Stimulated activated CD4-positive, alpha-beta T cell treated with anti-CD3 and anti-CD28 coated beads, TNF-alpha, amount 100 ng/mL, for 4 hours (primary cell): Measurements from ENCODE around the gene CD101.

ENCODE experiments used
- DNase-seq, 3 experiments: peaks; one replicate each; pipeline ENCODE4 v3.0.0-alpha.2; 2020; ENCODE audit warnings: low read depth in 3 of 3

CD101 gene

DNA sequence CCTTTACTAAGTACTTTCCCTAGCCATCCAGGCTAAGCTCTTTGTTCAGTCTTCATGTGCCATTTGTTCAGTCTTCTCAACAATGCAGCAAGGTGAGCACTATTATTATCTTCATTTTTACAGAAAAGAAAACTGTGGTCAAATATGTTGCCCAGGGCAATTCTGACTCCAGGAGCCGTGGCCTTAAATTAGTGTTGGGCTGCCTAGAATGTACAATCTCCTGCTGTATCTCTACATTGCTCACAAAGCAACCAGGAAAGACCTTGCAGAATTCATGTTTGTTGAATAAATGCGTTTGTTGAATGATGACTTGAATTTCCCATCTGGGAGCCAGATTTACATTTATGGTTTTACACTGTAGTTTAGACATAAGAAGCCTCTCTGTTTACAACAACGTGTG lies 14.2 kb downstream of the CD101 start:
- no peak for DNase-seq

- DNase-seq, result no peak
Observed at GRCh38 chr1:117017062-117017461, 15.5 kb downstream of the CD101 start.

DNA sequence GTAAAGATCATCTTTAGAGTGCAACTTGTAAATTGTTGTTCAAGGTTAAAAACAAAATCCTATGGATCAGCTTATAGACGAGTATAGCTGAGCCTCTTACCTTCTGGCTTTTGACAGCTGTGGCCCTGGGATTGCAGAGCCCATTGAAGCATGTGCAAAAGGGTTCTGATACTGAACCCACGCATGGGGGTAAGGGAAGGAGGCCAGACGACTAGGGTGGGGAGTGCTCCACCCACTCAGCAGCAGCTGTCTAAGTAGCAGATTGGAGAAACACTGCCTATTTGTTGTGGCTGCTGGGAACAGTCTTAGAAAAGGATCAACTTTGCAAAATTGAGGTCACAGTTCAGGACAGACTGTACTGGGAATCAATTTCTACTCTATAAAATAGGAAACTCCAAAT lies 16.1 kb downstream of the CD101 start:
- no peak for DNase-seq

DNA sequence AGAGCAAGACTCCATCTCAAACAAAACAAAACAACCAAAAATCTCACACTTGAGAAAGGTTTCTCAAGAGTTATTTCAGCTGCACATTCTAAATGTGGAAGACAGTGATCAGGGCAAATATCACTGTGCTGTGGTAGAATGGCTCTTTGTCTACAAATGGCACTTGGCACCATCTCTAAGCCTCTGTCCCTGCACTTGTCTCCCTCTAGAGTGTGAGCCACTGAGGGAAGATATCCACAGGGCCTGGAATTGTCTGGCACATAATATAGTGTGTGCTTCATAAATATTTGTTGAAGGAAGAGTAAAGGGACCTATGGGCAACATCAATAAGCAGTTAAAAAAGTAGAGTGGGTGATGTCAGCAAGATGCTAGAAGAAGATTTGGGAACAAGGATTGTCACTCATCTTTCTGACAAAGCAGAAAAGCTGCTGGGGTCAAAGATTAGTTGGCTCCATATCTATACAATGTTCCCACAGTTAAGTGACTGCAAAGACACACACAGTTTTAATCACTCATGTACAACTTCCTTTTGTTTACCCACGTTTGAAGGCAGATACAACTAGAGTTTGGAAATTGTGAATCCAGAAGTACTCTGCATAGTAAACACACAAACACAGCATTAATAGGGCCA lies 19.1 kb downstream of the CD101 start:
- DNase-seq, result no peak

DNA sequence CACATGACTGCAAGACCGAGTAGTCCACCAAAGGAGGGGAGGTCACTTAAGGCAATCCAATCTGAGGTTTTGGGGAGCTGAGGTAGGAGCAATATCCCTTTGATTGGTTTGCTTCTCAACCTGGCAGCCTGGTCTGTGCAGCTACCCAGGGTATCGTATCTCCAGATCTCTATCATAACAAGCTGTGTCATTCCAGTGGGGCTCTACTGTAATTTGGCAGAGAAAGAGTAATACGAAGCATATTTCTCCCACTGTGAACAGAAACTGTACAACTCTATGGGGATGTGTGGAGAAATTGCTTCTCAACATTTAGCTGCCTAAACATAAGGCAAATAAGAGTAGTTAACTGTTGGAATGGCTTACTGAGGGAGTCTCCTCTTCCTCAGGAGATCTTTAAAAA lies 20.6 kb downstream of the CD101 start:
- DNase-seq, result no peak

DNA sequence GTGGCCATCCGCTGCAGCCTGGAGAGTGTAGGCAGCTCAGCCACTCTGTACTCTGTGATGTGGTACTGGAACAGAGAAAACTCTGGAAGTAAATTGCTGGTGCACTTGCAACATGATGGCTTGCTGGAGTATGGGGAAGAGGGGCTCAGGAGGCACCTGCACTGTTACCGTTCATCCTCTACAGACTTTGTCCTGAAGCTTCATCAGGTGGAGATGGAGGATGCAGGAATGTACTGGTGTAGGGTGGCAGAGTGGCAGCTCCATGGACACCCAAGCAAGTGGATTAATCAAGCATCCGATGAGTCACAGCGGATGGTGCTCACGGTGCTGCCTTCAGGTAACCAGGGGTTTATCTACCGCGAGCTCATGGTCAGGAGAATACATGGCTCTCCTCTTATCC lies 24.0 kb downstream of the CD101 start:
- no peak for DNase-seq

DNA sequence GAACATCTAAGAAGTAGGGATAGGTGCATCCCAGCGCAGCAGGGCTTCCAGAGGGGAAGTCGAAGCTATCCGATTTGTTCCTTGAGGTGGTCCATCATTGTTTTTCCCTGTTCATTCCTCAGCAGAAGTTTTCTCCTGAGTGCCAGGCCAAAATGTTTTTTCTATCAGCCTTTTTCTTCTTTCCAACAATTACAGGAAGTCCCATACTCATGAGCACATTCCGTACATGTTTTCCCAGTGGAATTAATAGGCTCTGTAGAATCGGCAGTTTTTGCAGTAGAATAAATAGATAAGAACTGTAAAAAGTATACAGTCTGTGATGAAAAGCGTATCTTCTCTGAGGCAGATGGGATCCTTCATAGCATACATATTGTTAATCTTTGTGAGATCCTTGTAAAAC lies 24.8 kb downstream of the CD101 start:
- no peak for DNase-seq

GRCh38 chr1:117029685-117030084 lies 28.1 kb downstream of the CD101 start:
- no peak for DNase-seq

DNA sequence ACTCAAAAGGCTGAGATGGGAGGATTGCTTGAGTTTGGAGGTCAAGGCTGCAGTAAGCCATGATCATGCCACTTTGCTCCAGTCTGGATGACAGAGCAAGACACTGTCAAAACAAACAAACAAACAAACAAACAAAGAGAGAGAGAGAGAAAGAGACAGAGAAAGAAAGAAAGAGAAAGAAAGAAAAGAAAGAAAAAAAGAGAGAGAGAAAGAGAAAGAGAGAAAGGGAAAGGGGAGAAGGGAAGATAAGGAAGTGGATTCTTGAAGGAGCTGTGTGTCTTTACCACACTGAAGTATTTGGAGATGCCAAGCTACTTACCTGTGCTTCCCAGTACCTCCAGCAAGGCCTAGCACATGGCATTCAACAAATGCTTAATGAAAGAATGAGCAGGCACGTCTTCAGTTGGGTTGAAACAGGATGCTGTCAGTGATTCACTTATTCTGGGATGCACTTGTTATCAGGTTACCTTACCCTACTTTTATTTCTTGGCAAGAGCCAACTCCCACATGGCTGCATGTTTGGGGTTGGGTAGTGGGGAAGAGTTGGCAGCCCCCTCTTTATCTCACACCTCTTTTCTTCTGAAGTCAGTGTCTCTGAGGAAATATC lies 28.8 kb downstream of the CD101 start:
- no peak for DNase-seq

DNA sequence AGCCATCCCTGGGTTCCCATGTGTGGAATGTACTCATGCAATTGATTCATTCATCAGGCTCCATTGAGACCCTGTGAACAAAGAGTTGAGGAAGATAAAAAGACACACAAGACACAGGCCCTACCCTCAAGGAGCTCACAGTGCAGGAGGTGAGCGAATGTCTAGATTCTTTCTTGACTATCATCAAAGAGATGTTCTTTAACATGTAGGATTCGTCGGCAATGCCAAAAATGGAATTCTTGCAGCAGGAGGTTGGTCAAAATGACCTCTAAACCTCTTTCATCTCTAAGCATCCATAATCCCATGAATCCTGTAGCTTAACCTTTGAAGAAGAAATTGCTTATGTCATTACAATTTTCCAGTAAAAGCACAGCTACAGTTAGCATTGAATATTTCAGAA lies 30.7 kb downstream of the CD101 start:
- no peak for DNase-seq

- no peak for DNase-seq
Observed at GRCh38 chr1:117032681-117033539, 31.4 kb downstream of the CD101 start.

DNA sequence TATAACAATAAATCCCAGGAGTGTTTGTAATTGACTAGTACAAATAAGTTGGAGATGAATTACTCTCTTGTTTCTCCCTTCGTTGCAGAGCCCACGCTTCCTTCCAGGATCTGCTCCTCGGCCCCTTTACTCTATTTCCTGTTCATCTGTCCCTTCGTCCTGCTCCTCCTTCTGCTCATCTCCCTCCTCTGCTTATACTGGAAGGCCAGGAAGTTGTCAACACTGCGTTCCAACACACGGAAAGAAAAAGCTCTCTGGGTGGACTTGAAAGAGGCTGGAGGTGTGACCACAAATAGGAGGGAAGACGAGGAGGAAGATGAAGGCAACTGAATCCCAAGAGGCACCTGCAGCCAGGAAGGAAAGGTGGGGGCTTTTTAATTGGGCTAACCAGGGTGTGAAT lies 32.2 kb downstream of the CD101 start:
- no peak for DNase-seq

GRCh38 chr1:117034791-117035290 lies 33.3 kb downstream of the CD101 start:
- no peak for DNase-seq

DNA sequence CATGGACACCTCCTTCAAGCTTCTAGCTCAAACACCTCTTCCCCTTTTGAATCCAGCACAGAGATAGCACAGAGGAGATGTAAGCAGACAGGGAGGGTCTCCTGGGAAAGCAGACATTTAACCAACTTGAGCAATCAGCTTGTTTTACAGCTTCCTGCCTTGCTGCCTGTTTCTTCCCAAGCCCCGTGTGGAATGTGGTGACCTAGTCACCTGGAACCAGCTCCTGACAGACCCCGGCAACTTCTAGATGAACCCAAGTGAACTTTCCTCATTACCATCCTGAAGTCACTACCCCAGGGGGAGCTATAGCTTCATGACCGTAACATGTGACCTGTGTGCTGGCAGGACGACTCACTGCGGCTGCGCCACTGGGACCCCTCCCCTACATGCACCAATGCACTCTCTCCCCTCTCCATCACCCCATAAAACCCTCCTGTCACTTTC lies 34.5 kb downstream of the CD101 start:
- no peak for DNase-seq

DNA sequence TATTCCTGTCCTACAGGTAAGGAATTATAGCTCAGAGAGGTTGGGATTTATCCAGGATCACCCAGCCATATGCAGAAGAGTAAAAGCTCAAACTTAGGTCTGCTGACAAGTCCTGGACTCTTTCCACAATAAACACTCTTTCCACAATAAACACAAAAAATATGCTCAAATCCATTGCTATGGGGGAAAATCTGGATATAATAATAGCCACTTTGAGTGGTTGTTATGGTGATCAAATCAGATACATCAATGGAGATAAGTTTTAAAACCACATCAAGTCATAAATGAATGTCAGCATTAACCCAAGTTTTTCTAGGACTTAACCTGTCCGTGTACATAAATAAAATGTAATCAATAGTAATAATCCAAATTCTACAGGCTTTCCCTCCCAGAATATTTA lies 36.2 kb downstream of the CD101 start:
- DNase-seq, result no peak

GRCh38 chr1:117038236-117038635 lies 36.7 kb downstream of the CD101 start:
- DNase-seq, result no peak

DNA sequence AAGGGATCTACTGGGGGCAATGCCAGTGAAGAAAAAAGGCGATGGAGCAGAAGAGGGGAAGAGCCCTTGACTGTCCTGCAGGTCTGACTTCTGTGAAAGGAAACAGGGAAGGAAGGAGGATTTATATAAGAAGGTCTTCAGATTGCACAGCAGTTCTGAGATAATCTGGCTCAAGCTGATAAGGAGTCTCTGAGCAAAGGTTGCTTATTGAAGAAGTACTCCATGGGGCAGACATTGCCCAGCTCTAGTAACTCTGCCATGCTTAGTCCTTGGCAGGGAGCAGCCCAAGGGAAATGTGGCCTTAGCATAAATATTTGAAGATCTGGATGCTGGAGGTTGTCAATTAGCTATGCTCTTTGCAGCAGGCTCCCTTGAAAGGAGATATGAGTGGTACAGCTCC lies 42.7 kb downstream of the CD101 start:
- no peak for DNase-seq

DNA sequence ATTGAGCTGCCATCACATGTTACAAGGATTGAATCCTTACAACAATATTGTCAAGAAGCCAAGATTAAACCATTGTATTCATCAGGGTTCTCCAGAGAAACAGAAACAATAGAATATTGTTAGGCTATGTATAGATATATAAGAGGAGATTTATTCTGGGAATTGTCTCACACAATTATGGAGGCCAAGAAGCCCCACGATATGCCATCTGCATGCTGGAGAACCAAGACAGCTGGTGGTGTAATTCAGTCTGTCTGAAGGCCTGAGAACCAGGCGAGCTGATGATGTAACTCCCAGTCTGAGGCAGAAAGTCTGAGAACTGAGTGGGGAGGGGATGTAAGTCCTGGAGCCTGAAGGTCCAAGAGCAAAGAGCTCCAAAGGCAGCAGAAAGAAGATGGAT lies 44.1 kb downstream of the CD101 start:
- no peak for DNase-seq

DNA sequence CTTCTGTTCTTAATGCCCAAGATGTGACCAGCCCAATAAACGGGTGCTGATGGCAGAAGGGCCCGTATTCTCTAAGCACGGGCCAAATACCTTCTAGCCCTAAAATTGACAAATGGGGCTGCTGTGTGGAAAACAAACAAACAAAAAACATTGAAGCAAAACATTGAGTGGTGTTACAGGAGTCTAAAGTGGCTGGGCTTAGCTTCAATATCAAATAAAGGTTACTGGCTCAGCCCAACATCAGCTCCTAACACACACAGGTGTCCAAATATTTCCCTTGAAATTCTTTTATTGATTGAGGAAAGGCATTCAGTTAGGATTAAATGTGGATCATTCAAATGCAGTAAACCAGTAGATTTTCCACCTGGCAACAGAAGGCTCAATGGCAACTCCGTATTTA lies 45.2 kb downstream of the CD101 start:
- no peak for DNase-seq

GRCh38 chr1:117047271-117047670 lies 45.7 kb downstream of the CD101 start:
- DNase-seq, result no peak

DNA sequence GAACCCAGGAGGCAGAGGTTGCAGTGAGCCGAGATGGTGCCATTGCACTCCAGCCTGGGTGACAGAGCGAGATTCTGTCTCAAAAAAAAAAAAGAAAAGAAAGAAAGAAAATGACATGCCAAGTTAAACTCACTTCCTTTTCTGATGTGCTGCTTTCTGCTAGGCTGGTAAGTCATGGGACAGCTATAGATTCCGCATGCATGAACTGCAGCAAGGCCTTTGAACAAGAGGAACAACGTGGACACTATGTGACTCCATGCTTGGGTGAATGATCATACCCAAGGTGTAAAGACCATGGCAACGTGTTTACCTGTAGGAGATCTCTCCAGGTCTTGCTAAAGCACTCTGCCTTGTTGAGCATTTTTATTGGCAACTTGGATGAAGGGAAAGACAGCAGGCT lies 48.3 kb downstream of the CD101 start:
- DNase-seq, result no peak

GRCh38 chr1:117051224-117052064 lies 49.9 kb downstream of the CD101 start:
- DNase-seq, result no peak
